NCI-H446 treated with DMSO at 0.1 percent for 48 hours (cell line): ENCODE data around the gene DEPDC1B.
A peak's percentile ranks its signal among the peaks of the same experiment; 100 is the strongest.
"Not testable (repeated sequence)": the region's sequence is repeated elsewhere in the genome, so short reads cannot be mapped to it uniquely, and the experiment has no call there.

Experiments used
- DNase-seq: peaks from one replicate; lab custom pipeline; 2025; lab: John Stamatoyannopoulos, UW

Gene DEPDC1B

DNA sequence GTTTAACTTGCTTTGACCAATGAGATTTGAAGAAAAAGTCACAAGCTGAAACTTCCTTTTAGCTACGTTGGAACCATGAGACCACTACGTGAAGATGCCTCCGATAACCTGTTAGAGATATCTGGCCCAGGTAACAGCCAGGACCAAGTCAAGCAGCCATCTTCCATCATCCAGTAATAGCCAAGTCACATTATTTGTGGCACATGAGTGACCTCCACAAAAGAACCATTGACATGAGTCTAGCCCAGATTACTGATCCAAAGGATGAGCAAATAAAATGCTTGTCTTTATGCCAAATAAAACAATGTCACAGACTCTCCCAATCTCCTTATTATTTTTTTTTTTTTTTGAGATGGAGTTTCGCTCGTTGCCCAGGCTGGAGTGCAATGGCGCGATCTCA, 1.6 kb downstream of the DEPDC1B start:
- no peak for DNase-seq

DNA sequence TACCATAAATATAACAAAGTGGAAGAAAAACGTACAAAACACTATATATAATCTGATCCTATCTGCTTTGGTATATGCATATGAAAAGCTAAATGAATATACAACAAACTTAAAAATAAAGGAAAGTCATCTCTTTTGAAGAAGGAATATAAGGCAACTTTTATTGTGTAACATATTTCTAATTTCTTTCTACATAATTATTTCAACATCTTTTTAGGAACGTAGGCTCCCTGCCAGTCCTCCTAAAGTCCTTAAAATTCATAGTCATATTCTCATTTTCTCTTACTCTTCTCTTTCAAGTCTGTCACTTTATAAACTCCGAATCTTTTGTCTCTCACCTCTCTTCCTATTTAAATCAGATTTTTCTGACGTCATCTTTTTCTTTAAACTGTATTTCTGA, 9.6 kb downstream of the DEPDC1B start:
- DNase-seq, result no peak

DNA sequence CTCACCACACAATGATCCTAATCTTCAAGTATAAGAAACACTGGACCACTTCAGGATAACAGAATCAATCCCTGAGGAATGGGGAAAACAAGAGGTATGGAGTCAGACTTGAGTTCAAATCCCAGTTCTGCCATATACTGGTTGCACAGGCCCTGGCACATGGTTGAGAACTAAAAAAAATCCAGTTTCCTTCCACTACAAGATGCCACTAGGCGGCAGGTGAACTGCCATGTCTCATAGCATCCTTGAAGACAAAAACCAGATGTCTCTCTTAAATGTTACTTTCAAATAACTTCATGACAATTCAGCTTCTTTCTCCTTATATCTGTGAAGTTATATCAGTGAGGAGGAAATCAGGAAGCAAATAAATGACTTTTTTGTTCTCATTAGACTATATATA, 11.0 kb downstream of the DEPDC1B start:
- no peak for DNase-seq

DNA sequence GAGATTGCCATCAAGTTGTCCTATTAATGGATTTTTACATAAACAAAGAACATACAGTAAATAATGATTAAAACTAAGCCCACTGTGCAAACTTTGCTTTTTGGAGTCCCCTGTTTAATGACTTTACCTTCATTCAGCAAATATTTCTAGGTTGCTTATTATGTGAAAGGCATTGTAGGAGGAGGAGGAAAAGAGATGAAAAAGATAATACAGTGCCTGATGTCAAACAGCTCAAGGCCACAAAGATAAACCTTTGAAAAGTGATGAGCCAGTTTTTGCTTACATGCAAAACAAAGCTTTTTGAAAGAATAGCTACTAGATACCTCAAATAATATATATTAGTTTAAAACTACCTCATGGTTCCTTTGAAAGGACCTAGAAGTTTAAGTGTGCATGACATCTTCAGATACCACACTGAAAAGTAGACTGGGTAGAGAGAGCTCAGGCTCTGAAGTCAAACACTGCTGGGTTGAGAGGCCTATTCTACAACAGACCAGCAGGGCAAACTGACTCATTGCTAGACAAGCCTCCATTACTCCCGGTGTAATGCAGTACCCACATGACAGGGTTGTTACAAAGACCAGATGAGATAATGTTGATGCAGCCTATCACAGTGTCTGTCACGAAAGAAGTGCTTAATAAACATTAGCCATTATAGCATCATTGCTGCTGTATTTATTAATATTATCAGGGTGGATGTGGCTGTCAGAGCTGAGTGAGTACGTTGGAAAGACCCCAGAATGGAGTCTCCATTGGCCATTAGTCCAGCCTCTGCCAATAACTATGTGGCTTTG, 11.8 kb downstream of the DEPDC1B start:
- no peak for DNase-seq

DNA sequence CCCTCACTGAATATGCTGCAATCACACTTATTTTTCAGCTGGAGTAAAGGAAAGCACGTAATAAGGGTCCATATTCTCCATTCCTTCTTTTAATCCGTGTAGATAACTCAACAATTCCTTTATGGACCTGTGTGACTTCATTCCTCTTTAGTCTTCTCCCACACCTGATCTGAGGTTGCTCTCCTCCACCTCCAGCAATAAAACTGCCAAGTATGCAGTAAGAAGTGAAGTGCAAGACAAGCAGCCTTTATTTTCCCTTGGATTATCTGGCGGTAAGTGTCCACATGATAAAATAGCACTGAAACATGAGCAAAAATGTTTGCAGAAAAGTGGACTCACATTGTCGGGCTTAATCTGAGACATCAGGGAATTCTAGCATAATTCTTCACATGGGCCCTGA, 13.8 kb downstream of the DEPDC1B start:
- no peak for DNase-seq

DNA sequence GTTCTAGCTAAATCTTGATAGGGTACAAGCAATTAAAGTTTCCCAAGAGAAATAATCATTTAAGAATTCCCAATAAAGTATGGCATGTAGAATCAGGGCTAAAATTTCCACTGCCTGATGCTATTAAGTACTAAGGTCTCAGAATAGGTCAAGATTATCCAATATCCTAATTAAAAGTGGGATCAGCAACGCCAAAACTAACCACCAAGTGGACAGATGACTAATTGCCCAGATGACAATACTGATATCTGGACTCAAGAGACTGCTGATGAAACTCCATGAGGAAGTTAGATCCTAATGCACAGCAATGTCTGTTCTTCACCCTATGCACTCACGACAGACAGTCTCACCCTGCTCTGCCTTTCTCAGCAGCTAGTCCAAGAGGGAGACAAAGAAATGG, 14.3 kb downstream of the DEPDC1B start:
- no peak for DNase-seq

DNA sequence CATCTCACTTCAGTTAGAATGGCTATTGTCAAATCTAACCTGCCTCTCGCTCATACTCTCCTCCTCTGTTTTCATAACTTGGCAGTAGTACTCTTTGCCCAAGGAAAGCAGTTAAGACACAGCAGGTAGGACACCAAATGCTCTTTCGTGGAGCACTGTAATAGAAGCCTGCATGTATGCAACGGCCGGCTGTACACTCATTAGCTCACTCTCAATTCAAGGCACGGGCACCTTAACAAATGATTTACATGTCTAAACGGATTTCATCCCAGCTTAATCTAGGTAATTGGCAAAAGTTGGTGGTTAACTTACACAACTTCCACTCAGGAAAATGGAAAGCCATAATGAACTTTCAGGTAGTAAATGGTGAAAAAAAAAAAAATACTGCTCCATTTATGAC, 14.9 kb downstream of the DEPDC1B start:
- DNase-seq, result no peak

DNA sequence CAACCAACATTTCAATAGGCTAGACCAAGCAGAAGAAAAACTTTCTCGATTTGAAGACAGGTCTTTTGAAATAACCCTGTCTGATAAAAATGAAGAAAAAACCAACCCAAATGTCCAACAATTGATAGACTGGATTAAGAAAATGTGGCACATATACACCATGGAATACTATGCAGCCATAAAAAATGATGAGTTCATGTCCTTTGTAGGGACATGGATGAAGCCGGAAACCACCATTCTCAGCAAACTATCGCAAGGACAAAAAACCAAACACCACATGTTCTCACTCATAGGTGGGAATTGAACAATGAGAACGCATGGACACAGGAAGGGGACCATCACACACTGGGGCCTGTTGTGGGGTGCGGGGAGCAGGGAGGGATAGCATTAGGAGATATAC, 18.0 kb downstream of the DEPDC1B start:
- DNase-seq, result not testable (repeated sequence)

DNA sequence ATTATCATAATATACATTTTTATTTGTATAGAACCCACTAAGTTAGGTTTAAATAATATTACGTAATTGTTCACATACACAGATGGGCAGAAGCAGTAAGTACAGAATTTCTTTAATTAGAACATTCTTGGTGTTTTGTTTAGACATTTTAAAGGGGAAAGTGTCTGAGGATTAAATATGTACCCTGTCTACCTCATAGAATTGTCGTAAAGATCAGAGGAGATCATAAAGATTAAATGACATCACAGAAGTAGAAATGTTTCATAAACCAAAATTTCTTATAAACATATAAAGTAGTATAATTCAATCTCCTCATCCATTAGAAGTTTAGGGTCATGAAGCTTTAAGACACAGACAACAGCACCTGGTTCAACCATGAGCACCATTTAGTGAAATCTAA, 20.1 kb downstream of the DEPDC1B start:
- DNase-seq, result no peak

DNA sequence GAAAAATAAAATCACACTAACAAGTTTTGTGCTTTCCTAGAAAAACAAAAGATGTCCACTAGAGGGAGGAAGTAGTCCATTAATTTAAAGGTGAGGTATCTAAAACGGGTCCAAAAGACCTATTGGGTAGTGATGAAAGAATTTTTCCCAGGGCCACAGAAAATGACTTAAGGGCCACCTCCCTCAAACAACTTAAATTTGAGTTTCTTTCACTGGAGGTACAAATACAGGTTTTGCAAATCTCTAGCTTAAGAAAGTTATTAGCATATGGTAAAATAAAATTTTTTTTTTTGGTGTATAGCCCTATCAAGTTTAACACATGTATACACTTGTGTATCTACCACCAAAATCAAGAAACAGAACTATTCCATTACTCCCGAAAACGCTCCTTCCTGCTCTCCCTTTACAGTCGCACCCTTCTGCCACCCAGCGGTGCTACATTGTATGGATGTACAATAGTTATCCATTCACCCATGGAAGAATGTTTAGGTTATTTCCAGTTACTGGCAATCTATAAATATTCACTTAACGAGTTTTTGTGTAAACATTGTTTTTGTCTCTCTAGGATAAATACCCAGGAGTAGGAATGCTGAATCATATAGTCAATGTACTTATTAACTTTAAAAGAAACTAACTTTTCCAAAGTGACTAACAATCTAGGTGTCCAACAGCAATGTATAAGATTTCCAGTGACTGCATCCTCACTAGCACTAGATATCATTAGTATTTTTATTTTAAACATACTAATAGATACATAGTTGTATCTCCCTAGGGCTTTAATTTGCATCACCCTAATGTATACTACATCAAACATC, 21.9 kb downstream of the DEPDC1B start:
- DNase-seq, result no peak

DNA sequence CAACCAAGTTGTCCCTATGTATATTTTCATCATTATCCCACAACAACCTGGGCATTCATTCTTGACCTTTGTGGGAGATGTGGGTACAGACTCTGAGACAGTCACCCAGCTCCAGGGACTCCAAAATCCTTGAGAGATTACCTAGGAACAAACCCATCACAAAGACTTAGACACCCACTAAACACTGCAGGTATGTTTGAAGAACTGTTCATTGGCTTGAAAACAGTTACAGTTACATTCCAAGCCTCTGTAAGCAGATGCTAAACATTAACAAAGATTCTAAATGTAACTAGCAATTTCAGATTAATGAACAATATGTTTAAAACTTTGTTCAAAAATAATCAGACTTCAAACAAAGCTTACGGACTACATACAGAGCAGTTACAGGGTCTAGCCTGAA, 24.7 kb downstream of the DEPDC1B start:
- no peak for DNase-seq

DNA sequence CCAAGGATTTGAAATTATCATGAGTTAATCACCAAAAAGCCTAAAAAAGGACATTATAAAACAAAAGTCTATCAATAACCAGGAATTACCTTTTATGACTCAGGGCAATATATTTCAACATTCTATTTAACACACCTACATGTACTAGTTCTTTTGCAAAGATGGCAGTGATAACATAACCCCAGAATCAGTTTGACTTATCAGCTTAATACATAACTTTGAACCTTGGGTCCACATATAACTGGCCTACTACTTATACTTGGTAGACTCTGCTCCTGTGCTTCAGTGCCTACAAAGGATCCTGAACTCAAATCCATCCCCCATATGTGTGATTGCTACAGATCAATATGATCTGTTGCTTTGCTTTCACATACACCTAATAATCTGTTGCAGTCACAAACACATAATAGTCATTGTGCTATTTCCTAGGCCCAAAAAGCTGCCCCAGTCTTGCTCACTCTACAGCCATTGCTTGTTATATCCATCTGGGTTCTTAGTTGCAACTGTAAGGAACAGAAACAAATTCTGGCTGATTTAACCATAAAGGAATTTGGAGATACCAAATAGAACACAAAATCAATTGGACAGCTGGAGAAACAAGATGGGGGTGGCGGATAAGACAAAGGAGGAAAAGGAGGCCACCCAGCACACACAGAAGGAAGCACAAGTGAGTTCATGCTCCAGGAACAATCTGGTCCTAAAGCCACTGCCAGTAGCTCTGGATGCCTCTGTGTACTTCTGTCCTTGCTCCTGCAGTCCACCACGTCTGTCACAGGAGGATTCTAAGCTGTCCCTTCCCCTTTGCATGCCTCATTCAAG, 25.5 kb downstream of the DEPDC1B start:
- DNase-seq, result no peak

DNA sequence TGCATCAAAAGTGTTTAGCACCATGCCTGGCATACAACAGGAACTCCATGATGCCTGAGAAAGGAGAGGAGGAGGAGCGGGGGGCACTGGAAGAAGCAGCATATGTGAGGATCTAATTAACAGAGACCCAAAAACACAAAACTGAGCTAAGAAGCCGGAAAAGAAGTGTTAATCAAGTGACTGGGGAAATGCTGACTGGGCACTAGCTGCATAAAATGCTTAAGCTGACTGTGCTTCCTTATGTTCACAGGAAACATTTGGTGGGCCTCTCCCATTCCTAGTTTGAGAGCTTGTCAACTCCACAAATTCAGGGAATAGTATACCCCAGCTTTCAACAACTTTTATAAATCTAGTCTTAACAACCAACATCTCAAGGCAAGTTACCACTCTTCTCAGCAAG, 26.6 kb downstream of the DEPDC1B start:
- no peak for DNase-seq

DNA sequence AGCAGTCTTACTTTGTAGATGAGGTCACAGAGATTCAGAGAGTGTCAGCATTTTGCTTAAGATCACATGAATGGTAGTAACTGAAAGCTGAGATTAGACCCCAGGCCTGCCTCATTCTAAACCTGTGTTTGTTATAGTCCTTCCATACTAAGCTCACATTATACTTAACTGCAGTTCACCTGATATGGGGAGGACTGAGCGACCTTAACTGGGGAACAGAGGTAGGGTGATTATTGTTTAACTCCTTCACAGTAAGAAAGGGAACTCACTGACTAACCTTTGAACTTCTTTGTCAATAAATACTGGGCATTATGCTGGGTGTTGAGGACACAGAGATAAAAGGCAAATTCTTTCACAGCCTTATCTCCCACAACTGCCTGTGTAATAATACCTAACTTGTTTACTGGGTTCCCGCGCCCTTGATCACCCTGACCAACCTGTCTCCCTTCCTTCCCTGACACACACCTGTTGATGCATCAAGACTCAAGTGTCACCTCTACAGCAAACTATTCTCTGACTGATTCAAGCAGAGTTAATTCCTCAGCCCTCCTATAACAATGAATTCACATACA, 27.2 kb downstream of the DEPDC1B start:
- DNase-seq, result no peak

DNA sequence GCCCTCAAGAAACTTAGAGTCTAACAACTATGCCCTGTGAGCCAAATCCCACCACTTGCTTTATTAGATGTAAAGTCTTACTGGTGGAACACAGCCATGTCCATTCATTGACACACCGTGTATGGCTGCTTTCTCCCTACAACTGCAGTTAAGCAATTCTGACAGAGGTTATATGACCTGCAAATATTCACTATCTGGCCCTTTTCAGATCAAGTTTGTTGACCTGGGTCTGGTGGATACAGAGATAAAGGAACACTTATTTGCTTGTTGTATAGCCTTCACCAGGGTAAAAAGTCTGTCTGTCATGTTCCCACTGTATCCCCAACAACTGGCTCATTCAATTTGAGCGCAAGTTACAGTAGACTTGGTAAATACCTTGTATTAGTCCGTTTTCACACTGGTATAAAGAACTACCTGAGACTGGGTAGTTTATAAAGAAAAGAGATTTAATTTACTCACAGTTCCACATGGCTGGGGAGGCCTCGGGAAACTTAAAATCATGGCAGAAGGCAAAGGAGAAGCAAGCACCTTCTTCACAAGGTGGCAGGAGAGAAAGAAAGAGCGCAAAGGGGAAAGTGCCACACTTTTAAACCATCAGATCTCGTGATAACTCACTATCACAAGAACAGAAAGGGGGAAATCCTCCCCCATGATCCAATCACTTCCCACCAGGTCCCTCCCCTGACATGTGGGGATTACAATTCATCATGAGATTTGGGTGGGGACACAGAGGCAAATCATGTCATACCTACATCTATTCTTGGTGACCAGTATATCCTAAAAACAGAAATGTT, 27.9 kb downstream of the DEPDC1B start:
- DNase-seq, result no peak

DNA sequence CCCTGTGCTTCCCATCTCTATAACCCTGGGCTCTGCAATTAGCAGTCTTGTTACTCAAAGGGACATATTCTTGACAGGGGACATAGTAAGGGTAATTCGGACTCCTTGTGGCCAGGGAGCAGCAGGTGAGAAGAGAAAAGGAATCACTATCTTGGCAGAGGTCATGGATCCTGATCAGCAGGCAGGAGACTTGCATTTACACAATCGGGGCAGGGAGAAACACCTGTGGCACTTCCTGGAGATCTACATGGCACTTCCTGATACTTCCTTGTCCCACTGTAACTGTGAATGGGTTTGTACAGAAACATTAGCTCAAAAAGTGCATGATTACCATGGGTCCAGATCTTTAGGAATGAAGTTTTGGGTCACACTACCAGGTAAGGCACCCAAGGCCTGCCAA, 29.2 kb downstream of the DEPDC1B start:
- DNase-seq, result no peak

DNA sequence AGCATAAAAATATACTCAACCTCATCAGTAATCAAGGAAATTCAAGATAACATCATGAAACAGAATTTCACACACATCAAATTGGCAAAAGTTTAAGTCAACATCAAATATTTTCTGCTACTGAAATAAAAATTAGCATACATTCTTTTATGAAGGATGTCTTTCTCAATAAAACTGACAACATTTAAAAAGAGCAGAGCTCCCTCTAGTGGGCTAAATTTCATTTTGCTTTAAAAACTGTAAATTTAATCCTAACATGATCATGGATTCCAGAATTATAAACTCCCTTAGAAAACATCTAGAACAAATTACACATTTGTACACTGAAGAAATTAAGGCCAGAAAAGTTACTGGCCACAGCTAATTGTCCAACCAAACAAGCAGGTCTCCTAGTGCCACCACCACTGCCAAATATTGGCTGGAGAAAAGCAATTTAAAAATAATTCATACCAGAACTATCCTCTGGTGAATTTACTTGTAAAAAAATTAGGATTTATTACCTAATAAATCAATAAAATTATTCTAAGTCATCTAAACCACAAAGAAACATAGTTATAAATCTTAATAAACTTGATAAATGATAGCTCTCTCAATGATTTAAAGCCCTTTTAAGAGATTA, 31.2 kb downstream of the DEPDC1B start:
- DNase-seq, result peak; percentile 42

DNA sequence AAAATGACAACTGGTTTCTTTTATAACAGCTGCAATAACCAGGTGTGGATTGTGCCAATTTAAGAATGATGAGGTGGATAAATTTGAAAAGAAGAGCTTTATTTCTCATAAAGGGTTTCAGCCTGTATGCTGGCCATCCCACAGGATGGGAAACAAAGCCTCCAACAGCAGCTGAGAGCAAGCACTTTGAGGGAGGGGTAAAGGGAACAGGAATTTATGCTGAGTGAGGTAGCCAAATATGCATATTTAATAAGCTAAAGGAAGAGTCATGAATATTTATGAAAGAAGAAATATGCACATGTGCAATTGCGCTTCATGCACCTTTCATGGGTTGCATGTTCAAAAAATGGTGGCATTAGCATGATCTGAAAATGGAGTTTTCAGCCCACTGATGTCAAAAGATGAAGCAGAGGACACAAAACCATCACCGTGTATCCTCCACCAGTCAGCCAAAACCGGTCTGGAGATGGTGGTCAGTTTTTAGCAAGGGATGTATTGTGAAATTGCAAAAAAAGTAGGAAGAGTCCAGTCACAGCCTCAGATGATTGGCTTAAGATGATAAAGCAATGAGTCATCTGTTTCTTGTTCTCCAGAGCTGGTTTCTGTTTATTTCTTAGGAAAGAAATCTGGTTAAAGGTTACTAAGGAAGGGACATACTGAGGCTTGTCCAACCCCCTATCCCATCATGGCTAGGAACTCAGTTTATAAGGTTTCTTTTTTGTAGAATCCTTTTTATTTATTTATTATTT, 47.9 kb downstream of the DEPDC1B start:
- DNase-seq, result no peak

DNA sequence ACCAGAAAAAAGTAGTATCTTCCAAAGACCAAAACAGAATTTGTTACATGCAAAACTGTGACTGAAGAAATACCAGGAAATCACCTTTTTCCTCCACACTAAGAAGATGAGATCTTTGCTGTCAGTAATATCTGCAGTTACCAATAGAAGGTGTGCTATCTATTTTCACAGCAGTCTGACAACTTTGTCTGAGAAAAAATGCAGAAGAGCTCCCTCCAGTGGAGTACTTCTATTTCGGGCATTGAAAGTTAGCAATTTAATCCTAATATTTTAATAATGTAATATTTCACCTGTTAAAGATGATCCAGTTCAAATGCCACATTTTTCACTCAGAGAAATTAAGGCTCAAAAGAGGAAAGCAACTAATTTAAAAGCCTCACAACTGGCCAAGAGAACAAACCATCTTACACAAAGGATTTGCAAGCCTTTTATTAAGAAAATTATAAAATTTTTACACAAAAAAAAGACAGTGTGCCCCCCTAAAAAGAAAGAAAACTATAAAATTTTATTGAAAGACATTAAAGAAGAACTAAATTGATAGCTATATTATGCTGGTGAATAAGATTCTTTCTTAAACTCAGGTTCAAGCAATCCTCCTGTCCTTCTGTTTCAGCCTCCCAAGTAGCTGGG, 50.6 kb downstream of the DEPDC1B start:
- peak; percentile 35 for DNase-seq

DNA sequence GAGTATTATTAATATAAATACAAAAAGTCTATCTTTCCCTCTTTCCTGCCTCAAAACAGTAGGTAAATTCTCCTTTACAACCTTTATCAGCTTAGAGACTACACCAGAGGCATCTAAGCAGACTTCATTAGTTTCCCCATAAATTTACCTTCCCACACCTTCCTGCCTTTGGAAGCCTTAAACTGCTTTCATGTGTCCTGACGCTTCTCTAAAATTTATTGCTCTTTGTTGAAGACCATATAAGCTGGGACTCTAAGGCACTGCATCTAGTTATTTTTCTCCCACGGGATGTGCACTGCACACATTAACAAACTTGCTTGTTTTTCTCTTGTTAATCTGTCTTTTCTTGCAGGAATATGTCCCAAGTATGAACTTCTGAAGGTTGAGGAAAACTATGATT, 51.8 kb downstream of the DEPDC1B start:
- no peak for DNase-seq
